ENCODE data around the gene CDH22.

The CDH22 gene

DNA sequence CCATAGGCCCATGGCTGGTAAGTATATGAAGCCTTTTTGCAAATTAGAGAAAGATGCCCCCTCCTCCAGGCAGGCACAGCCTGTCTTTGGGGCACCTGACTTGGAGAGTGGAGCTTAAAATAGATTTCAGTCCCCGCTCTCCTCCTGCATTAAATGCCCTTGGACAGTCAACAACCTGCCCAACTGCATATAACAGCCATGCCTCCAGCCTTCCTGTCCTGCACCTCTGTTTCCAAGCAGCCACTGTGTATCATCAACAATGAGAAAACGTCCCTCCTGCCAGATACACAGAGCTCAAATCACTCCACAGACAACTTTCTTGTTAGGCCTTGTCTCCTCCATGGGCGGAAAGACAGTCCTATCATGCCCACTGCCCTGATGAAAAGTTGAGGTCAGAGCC is 3.4 kb downstream of the CDH22 start:
- TF ChIP-seq POLR2AphosphoS5 (IDR thresholded peaks at IDR 0.05; ENCODE audit: low read depth, low read length): no peak
- no peak for TF ChIP-seq SIN3A (IDR thresholded peaks at IDR 0.05; ENCODE audit: borderline replicate concordance, insufficient read depth, low read length)
- TF ChIP-seq FOXP2 (optimal IDR thresholded peaks at IDR 0.05; ENCODE audit: borderline replicate concordance, extremely low read depth, extremely low read length, insufficient read depth): no peak
- TF ChIP-seq TAF1 (IDR thresholded peaks at IDR 0.05; ENCODE audit: borderline replicate concordance, insufficient read depth, low read length): no peak
- TF ChIP-seq REST (IDR thresholded peaks at IDR 0.05; ENCODE audit: insufficient read depth in 1 of 2, low read depth in 2 of 2, low read length in 2 of 2): no peak

- TF ChIP-seq SIN3A (IDR thresholded peaks at IDR 0.05; ENCODE audit: borderline replicate concordance, insufficient read depth, low read length): no peak
- no peak for TF ChIP-seq TAF1 (IDR thresholded peaks at IDR 0.05; ENCODE audit: borderline replicate concordance, insufficient read depth, low read length)
- no peak for TF ChIP-seq FOXP2 (optimal IDR thresholded peaks at IDR 0.05; ENCODE audit: borderline replicate concordance, extremely low read depth, extremely low read length, insufficient read depth)
- TF ChIP-seq REST (IDR thresholded peaks at IDR 0.05; ENCODE audit: insufficient read depth in 1 of 2, low read depth in 2 of 2, low read length in 2 of 2): no peak
- no peak for TF ChIP-seq POLR2AphosphoS5 (IDR thresholded peaks at IDR 0.05; ENCODE audit: low read depth, low read length)
Measured at GRCh38 chr20:46304361-46304760, 3.9 kb downstream of the CDH22 start.

GRCh38 chr20:46303176-46303956 is 4.9 kb downstream of the CDH22 start:
- TF ChIP-seq TAF1 (IDR thresholded peaks at IDR 0.05; ENCODE audit: borderline replicate concordance, insufficient read depth, low read length): no peak
- TF ChIP-seq POLR2AphosphoS5 (IDR thresholded peaks at IDR 0.05; ENCODE audit: low read depth, low read length): no peak
- no peak for TF ChIP-seq REST (IDR thresholded peaks at IDR 0.05; ENCODE audit: insufficient read depth in 1 of 2, low read depth in 2 of 2, low read length in 2 of 2)
- TF ChIP-seq FOXP2 (optimal IDR thresholded peaks at IDR 0.05; ENCODE audit: borderline replicate concordance, extremely low read depth, extremely low read length, insufficient read depth): no peak
- no peak for TF ChIP-seq SIN3A (IDR thresholded peaks at IDR 0.05; ENCODE audit: borderline replicate concordance, insufficient read depth, low read length)

DNA sequence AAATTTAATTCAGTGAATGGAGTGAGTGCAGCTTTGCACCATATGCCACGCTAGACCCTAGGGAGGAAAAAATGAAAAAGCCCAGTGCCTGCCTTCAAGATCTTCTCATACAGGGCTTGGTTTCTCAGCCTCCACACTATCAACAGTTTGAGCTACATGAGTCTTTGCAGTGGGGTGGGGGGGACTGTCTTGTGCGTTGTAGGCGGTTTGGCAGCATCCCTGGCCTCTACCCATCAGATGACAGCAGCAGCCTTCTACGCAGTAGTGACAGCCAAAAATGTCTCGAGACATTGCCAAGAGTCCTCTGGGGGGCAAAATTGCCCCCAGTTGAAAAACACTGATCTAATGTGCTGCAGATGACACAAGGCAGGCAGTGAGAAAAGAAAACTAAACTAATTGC is 6.2 kb downstream of the CDH22 start:
- TF ChIP-seq POLR2AphosphoS5 (IDR thresholded peaks at IDR 0.05; ENCODE audit: low read depth, low read length) (no peak), REST (IDR thresholded peaks at IDR 0.05; ENCODE audit: insufficient read depth in 1 of 2, low read depth in 2 of 2, low read length in 2 of 2) (no peak), TAF1 (IDR thresholded peaks at IDR 0.05; ENCODE audit: borderline replicate concordance, insufficient read depth, low read length) (no peak), SIN3A (IDR thresholded peaks at IDR 0.05; ENCODE audit: borderline replicate concordance, insufficient read depth, low read length) (no peak), FOXP2 (optimal IDR thresholded peaks at IDR 0.05; ENCODE audit: borderline replicate concordance, extremely low read depth, extremely low read length, insufficient read depth) (no peak)
